G401.6 (cell line): ENCODE measurements around the gene AP2A2.

ENCODE experiments used
- FAIRE-seq: peaks from 2 replicates; lab custom pipeline; 2012; peaks lifted over from hg19 to GRCh38; lab: Jason Lieb, UNC

AP2A2 gene

GRCh38 chr11:898540-899190, 27.0 kb upstream of the AP2A2 start:
- no peak for FAIRE-seq

- FAIRE-seq, result no peak
Observed at GRCh38 chr11:899724-900123, 25.9 kb upstream of the AP2A2 start.

GRCh38 chr11:900545-900944, 25.1 kb upstream of the AP2A2 start:
- FAIRE-seq, result no peak

- no peak for FAIRE-seq
Observed at GRCh38 chr11:901452-902061, 24.1 kb upstream of the AP2A2 start.

DNA sequence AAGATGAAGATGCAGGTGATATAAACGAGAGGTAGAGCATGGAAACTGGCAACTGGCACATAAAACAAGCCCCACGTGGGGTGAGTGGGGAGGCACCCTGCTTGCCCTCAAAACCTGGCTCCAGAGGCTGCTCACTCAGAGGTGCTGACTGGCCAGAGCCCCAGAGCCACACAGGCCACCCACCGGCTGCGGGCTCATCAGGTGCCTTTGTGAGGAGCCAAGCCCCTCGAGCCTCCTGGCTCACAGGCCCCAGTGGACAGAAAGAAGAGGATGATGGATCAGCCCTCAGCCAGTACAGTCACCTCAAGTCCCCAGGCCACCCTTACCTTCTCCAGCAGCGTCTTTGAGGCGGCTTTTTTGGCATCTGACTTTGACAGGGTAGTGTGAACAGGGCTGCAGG, 21.3 kb upstream of the AP2A2 start:
- FAIRE-seq, result no peak

DNA sequence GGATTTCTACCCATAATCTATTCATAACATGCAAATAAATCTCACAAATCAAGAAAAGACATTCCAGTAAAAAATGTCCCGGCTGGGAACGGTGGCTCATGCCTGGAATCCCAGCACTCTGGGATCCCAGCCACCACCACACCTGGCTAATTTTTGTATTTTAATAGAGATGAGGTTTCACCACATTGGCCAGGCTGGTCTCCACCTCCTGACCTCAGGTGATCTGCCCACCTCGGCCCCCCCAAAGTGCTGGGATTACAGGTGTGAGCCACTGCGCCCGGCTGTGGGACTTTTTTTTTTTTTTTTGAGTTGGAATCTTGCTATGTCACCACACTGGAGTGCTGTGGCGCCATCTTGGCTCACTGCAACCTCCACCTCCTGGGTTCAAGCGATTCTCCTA, 19.7 kb upstream of the AP2A2 start:
- no peak for FAIRE-seq

GRCh38 chr11:907668-908067, 18.0 kb upstream of the AP2A2 start:
- FAIRE-seq, result no peak

GRCh38 chr11:908273-908672, 17.4 kb upstream of the AP2A2 start:
- FAIRE-seq, result no peak

GRCh38 chr11:909406-909805, 16.3 kb upstream of the AP2A2 start:
- no peak for FAIRE-seq

GRCh38 chr11:910044-910588, 15.6 kb upstream of the AP2A2 start:
- no peak for FAIRE-seq

DNA sequence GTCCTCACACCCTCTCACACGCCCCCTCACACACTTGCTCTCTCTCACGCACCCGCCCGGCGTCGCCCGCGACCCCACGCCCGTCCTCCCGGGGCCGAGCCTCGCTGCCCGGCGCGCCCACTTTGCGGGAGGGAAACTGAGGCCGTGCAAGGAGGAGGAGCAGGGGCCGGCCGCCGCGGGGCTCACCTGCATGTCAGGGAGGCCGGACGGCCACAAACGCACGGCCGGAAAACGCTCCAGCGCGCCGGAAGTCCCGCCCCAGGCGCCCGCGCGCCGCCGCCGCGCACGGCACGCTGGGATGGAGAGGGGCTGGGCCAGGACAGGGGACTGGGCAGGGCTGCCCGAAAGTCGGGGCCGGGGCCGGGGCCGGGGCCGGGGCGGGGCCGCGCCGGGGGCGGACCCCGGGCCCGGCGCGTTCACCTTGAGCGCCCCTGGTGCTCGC, 15.1 kb upstream of the AP2A2 start, which contains the start of gene CHID1:
Gene CHID1, minus strand, starts transcription at position 222 of the 442 bp plus-strand sequence. CDS start 5,994 bp downstream, outside the sequence.
- FAIRE-seq, result no peak

GRCh38 chr11:911031-911889, 14.4 kb upstream of the AP2A2 start:
- FAIRE-seq, result no peak

DNA sequence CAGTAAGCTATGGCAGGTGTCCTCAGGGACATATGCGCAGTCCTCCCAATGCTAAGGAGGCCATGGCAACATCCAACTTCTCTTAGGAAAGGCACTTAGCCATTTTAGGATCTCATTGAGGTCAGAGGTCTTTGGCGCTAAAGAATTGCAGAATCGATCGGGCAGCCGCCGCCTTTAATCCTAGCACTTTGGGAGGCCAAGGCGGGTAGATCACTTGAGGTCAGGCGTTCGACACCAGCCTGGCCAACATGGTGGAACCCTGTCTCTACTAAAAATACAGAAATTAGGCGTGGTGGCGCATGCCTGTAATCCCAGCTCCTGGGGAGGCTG, 13.8 kb upstream of the AP2A2 start:
- FAIRE-seq, result no peak

- no peak for FAIRE-seq
Observed at GRCh38 chr11:912266-912665, 13.4 kb upstream of the AP2A2 start.

DNA sequence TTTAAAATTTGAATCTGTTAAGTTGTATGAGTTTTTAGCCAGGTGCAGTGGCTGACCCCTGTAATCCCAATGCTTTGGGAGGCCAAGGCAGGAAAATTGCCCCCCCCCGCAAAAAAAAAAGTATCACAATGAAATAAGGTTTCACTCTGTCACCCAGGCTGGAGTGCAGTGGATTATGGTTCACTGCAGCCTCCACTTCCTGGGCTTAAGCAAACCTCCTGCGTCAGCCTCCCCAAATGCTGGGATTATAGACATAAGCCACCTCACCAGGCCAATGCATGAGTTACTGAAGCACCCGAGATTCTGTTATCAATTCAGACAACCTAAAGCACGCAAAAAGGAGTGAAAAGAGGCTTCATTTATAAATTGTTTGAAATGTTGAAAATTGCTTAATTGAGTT, 12.6 kb upstream of the AP2A2 start:
- FAIRE-seq, result no peak

DNA sequence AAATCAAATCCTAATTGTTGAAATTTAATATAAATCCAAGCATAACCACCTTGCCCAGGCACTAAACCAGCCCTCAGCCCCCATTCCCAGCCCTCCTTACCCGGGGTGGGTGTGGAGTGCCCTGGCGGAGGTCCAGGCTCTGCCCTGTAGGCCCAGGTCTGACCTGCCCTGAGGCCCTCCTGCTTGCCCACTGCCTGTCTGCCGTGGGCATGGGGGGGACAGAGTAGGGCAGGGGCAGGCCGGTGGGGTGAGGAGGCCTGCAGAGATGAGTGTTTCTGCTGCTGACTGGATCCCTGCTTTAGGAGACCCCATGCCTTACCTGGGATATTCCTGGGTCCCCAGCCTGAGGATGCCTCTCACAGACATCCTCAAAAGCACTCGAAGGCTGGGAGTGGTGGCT, 11.5 kb upstream of the AP2A2 start:
- no peak for FAIRE-seq

GRCh38 chr11:914747-915501, 10.7 kb upstream of the AP2A2 start:
- no peak for FAIRE-seq

DNA sequence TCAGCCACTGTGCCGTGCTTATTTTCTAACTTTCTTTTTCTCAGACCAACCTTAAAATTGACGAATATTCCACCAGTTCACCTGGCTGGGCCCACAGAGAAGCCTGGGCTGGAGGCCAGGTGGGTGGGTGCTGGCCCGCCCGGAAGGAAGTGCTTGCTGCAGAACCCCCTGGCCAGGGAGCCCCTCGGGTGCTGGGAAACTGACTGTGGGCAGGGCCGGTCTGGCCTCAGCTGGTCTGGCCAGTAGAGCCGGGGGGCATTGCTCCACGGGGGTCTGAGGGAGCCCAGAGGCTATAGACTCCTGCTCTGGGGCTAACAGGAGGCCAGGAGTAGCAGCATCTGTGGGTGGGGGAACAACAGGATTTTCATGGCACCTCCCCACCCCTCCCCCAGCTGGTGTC, 8.2 kb upstream of the AP2A2 start:
- no peak for FAIRE-seq

GRCh38 chr11:921921-922678, 3.6 kb upstream of the AP2A2 start:
- FAIRE-seq, result no peak

GRCh38 chr11:923691-924405, 1.8 kb upstream of the AP2A2 start:
- FAIRE-seq, result no peak
